HG03097 (cell line): Measurements from ENCODE around the gene ATXN7L2.

Experiments
- ATAC-seq: cut with Tn5 transposase; IDR thresholded peaks from one replicate; pipeline ENCODE4 v1.9.1; 2021; ENCODE audit not compliant: unreplicated experiment, low FRiP score

Gene ATXN7L2

GRCh38 chr1:109521002-109521951 is 37.6 kb downstream of the ATXN7L2 start:
- no peak for ATAC-seq

DNA sequence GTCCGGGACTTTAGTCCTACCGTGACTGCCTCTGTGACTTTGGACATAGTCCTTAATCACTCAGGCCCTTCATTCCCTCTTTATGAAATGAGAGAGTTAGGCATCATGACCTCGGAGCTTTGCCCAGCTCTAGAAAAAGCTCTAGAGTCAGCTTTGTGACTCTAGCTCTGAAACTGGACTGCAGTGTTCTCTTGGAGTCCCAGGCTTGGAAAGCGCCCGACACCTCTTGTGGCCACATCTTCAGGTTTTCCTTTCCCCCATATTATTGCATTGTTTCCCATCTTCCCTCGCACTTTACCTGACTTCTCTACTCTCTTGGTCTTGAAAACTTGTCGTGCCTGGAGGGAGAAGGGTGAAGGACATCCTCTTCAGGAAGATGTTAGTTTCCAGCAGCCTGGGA is 38.3 kb downstream of the ATXN7L2 start:
- ATAC-seq = no peak

DNA sequence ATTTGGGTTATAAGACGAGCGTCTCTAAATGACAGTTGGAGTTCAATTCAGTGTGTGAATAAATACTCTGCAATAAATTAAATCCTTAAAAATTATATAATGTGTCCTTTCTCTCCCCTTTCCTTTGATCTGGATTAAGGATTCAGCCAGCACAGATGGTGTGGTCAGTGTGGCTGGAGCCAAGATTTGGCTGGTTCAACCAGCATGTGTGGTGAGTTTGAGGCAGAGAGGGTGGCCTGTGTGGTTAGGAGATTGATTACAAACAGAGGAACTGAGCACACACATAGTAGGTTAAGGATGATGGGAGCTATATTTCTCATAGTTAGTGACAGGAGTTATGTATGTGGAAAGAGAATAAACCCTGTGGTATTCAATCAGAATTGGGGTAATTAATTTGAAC is 40.0 kb downstream of the ATXN7L2 start:
- no peak for ATAC-seq

GRCh38 chr1:109527098-109527811 is 43.5 kb downstream of the ATXN7L2 start:
- no peak for ATAC-seq

DNA sequence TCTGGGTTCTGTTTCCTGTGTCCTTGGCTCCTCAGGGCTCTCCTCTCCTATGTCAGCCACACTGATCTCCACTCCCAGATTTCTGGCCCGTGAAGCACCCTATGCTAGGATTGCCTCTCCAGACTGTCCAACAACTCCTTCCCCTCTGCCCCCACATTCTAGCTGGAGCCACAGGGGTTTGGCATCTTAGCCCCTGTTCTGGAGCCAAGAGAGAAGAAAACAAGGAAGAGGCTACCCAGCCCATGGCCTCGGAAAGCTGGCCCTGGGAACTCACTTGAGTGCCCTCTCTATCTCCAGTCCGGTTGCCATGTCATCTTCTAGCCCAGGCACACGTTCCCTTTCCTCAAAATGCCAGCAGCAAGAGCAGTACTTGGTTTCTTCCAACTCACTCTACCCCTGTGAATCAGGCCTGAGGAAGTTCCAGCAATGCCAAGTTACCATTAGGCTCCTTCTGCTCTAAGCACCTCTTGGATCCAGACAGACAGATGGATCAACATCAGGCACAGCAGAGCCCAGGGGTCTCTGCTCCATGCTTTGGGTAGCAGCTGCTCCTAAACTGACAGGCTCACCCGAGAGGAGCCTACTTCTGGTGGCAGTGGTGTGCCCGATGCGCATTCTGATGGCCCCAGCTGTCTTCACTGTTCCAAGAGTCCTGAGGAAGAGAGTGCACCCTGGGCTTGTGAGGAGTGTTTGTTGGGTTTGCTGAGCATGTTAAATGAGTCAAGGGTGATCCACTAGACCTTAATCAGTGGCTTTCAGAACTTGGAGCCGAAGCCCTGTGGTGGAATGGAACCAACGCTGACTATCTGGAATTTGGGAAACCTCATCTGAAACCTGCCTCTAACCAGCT is 44.4 kb downstream of the ATXN7L2 start:
- ATAC-seq = no peak

GRCh38 chr1:109528712-109529111 is 45.0 kb downstream of the ATXN7L2 start:
- ATAC-seq = no peak

DNA sequence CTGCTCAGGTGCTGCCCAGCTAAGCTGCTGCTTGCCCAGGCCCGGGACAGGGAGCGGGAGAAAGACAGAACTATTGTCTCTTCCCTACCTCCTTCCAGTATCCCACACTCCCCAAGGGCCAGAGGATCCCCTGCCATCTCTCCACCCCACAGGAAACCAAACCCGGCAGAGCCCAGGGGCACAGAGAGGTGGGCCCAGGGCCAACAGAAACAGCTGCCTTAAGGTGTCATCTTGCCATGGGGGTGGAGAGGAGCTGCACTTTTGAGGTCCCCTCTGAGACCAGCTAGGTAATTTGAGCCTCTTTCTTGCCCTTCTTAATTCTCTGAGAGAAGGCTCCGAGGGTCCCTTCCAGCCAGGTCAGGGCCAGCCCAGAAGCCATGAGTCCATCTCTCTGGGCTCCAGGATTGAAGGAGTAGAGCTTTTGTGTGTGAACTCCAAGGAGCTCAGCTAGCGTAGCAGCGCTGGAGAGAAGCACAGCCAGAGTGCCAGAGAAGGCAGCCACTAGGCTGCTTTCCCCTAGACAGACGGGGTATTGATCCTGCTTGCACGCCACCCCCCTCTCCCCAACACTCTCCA is 46.3 kb downstream of the ATXN7L2 start:
- no peak for ATAC-seq

- ATAC-seq = no peak
These were observed 46.9 kb downstream of the ATXN7L2 start for GRCh38 chr1:109530457-109531087.

- no peak for ATAC-seq
These were observed 47.7 kb downstream of the ATXN7L2 start for GRCh38 chr1:109531380-109531779.

DNA sequence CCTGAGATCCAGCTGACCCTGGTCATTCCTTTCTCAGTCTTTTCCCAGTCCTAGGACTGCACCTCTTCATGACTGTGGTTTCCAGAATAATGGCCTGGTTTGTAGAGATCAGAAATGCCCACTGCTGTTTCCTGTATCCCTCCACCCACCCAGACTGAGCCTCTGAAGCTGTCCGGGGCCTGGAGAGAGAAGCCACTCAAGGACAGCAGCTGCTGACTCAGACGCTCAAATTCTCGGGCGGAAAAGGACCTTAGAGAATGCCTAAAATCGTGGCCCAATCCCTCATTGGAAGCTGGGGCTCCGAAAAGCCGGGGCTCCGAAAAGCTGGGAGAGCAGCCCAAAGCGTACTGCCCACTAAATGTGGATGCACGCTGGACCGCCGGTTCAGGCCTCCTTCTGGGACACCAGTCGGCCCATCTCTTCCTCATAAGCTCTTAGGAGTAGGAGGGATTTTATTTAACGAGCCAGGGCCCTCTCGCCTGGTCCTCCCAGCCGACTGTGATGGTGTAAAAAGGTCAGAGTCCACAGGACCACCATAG is 48.2 kb downstream of the ATXN7L2 start:
- no peak for ATAC-seq

DNA sequence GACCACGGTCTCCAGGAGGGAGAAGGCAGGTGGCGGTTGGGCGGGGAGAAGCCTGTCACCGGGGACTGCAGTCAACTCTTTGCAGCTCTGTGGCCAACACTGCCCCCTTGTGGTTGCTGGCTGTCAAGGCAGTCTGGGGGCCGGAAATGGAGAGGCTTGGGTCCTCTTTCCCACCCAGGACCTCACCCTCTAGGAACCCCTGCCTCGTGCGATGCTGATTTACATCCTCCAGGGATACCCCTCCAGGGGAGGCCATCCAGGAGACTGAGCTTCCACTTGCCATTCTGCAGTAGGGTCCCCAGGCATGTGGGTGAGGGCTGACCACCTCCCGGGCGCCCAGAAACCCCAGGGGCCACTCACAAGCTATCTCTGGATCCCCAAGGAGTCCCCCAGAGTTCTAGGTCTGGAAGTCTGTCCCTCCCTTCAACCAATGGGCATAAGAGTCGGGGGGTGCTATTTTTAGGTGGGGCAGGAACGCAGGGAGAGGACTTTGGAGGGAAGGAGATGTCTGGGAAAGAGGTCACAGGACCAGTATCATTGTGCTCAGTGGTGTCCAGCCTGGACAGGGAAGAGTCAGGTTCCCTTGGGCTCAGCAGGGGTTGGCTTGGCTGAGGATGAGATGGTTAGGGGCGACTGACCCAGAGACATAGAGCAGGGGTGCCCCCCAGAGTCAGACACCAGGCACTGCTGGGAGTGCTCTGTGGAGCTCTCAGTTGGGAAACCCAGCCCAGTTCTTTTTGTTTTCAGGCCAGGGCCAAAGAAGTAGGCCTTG is 48.8 kb downstream of the ATXN7L2 start:
- no peak for ATAC-seq

GRCh38 chr1:109534307-109534858 is 50.7 kb downstream of the ATXN7L2 start:
- no peak for ATAC-seq

- no peak for ATAC-seq
These were observed 51.8 kb downstream of the ATXN7L2 start for GRCh38 chr1:109535481-109535880.

- no peak for ATAC-seq
These were observed 52.3 kb downstream of the ATXN7L2 start for GRCh38 chr1:109535971-109536491.

DNA sequence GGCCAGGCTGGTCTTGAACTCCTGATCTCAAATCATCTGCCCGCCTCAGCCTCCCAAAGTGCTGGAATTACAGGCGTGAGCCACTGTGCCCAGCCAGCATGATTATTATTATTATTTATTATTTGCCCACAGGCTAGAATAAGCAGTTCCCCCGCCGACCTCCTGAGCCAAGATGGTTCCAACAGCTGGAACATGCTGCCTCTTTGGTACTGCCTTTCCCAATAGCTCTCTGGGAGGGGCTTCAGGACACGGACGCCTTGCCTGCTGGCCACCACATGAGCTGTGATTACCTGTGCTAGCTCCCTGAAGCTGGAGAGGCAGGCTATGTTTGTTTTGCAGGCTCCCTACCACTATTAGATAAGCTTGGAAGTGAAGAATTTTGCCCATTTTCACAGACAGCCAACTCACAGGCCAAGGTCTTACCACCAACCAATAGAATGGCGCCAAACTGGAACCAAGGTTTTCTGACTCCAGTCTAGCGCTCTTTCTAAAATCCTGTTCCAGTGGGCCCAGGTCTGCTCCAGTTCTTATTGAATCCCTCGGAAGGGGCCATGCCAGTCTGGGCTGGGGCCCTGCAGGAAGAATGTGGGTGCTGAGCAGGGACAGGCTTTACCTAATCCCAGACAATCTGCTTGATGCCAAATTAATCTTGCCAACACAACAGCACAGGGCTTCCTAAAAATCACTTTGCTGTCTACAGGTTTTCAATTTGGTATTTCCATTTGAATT is 53.9 kb downstream of the ATXN7L2 start:
- ATAC-seq = no peak

DNA sequence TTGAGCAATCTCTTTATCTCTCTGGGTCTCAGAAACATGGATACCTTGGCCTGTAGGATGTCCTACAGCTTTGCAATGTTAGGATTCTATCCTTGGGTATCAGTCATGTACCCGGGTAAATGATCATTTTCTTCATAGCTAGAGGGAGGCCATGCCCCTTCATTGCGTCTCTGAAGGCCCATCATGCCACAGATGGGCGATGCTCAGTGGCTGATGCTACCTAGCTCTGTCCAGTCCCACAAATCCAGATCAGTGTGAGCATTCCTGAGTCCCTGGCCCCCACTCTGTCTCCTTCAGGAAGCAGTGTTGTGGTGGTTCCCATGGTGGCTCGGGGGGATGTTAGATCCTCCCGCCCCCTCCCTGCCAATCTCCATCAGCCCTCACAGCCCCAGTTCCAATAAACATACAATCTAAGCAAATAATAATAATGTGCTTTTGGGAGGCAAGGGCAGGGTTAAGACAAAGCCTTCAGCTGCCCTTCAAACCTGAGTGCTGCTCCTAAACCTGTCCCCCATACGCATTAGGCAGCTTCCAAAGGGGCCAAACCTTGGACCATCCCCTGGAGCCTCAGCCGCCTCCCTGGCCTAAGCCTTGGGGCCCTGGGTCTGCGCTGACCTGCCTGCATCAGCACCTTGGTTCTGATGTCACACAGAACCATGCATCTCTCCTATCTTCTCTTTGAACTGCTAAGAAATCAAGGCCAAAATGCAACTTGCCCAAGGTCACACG is 55.3 kb downstream of the ATXN7L2 start:
- ATAC-seq = no peak

GRCh38 chr1:109539676-109540075 is 56.0 kb downstream of the ATXN7L2 start, which contains the start of gene GPR61:
Gene GPR61 (plus strand): TSS chr1:109539872. CDS start chr1:109543023, 3,151 bp downstream.
- ATAC-seq = no peak
